SIG-M5 (cell line): ENCODE measurements around the gene MYORG.

Experiments used
- DNase-seq: peaks from one replicate; lab custom pipeline; 2025; lab: John Stamatoyannopoulos, UW

Gene MYORG

GRCh38 chr9:34332076-34332964, 44.4 kb downstream of the MYORG start:
- no peak for DNase-seq

GRCh38 chr9:34331196-34331595, 45.5 kb downstream of the MYORG start:
- DNase-seq = no peak

- DNase-seq = peak; percentile 98
Measured at GRCh38 chr9:34328987-34329832, 47.5 kb downstream of the MYORG start, which contains the start of the genes KIF24 and NUDT2. KIF24 (minus strand) TSS chr9:34329268; CDS start chr9:34311346, 17,922 bp downstream. NUDT2 (plus strand) TSS chr9:34329569; CDS start chr9:34339040, 9,471 bp downstream.

- no peak for DNase-seq
Measured at GRCh38 chr9:34328500-34328986, 48.2 kb downstream of the MYORG start.

- DNase-seq = no peak
Measured at GRCh38 chr9:34326690-34327089, 50.0 kb downstream of the MYORG start.

- no peak for DNase-seq
Measured at GRCh38 chr9:34322899-34323591, 53.7 kb downstream of the MYORG start.

- no peak for DNase-seq
Measured at GRCh38 chr9:34321451-34321850, 55.2 kb downstream of the MYORG start.

- no peak for DNase-seq
Measured at GRCh38 chr9:34318163-34318790, 58.4 kb downstream of the MYORG start.

- no peak for DNase-seq
Measured at GRCh38 chr9:34317436-34317835, 59.3 kb downstream of the MYORG start.
